ENCODE measurements around the gene PTGER1. TPM values are rescaled to one million over a fixed set of nuclear protein-coding genes. Genes with fewer than 3 reads are reported as not detected.

PTGER1 gene
- total RNA-seq, 3 donors from 2014 or later = 0.48 to 1.3 TPM; not detected in 1

GRCh38 chr19:14476673-14477401 lies 1.7 kb upstream of the PTGER1 start:
- H3K36me3 ChIP-seq = peaks cover 5% of the 10 kb centered on the region
- peaks cover 0 to 3% of the 10 kb centered on the region in 2 donors for H3K27me3 ChIP-seq
- peak overlapping the region in 1 of 3 donors; percentile 25 for H3K4me3 ChIP-seq
- DNase-seq (ENCODE audit: low spot score in 2 of 2) = no peak
- H3K27ac ChIP-seq = peak overlapping the region in 1 of 2 donors; percentile 52
- no peak for TF ChIP-seq POLR2A (IDR thresholded peaks at IDR 0.05)
- TF ChIP-seq CTCF (IDR thresholded peaks at IDR 0.05) = no peak
- no peak for TF ChIP-seq POLR2AphosphoS5 (IDR thresholded peaks at IDR 0.05)
- intact Hi-C loops (cut with DNase I; ENCODE audit: low total_unique reads) = no loop called here
- H3K4me1 ChIP-seq = peaks cover 6 to 7% of the 10 kb centered on the region in 2 donors
- no peaks in the 10 kb centered on the region for H3K9me3 ChIP-seq

- Histone ChIP-seq H3K4me3 (no peak overlapping the region), H3K36me3 (peaks cover 5% of the 10 kb centered on the region), H3K27ac (peak overlapping the region in 1 of 2 donors; percentile 52), H3K27me3 (peaks cover 0 to 3% of the 10 kb centered on the region in 2 donors), H3K4me1 (peaks cover 7% of the 10 kb centered on the region in 2 donors), H3K9me3 (no peaks in the 10 kb centered on the region)
- intact Hi-C loops (cut with DNase I; ENCODE audit: low total_unique reads) = no loop called here
- no peak for TF ChIP-seq POLR2A (IDR thresholded peaks at IDR 0.05)
- TF ChIP-seq CTCF (IDR thresholded peaks at IDR 0.05) = no peak
- TF ChIP-seq POLR2AphosphoS5 (IDR thresholded peaks at IDR 0.05) = no peak
- no peak for DNase-seq (ENCODE audit: low spot score in 2 of 2)
Measured at GRCh38 chr19:14476327-14476672, 1.1 kb upstream of the PTGER1 start.

GRCh38 chr19:14474827-14475226 lies 327 bp downstream of the PTGER1 start:
- no peak for TF ChIP-seq POLR2AphosphoS5 (IDR thresholded peaks at IDR 0.05)
- TF ChIP-seq CTCF (IDR thresholded peaks at IDR 0.05) = no peak
- TF ChIP-seq POLR2A (IDR thresholded peaks at IDR 0.05) = no peak
- Histone ChIP-seq H3K4me1 (peaks cover 7% of the 10 kb centered on the region in 2 donors), H3K9me3 (no peaks in the 10 kb centered on the region), H3K27me3 (peaks cover 0 to 3% of the 10 kb centered on the region in 2 donors), H3K4me3 (peak overlapping the region in 1 of 3 donors; percentile 44), H3K27ac (peak overlapping the region in 1 of 2 donors; percentile 32), H3K36me3 (peaks cover 5% of the 10 kb centered on the region)
- no peak for DNase-seq (ENCODE audit: low spot score in 2 of 2)
- intact Hi-C loops (cut with DNase I; ENCODE audit: low total_unique reads) = no loop called here

GRCh38 chr19:14473978-14474578 lies 1.1 kb downstream of the PTGER1 start:
- intact Hi-C loops (cut with DNase I; ENCODE audit: low total_unique reads) = no loop called here
- Histone ChIP-seq H3K27ac (no peak overlapping the region), H3K9me3 (no peaks in the 10 kb centered on the region), H3K4me1 (peaks cover 7% of the 10 kb centered on the region in 2 donors), H3K4me3 (peak overlapping the region in 1 of 3 donors; percentile 43), H3K27me3 (peaks cover 0 to 3% of the 10 kb centered on the region in 2 donors), H3K36me3 (peaks cover 5% of the 10 kb centered on the region)
- DNase-seq (ENCODE audit: low spot score in 2 of 2) = no peak
- TF ChIP-seq POLR2AphosphoS5 (IDR thresholded peaks at IDR 0.05) = no peak
- TF ChIP-seq CTCF (IDR thresholded peaks at IDR 0.05) = no peak
- TF ChIP-seq POLR2A (IDR thresholded peaks at IDR 0.05) = no peak

Measured in breast epithelium (tissue), 4 donors.